Left ventricle myocardium inferior (tissue), 1 donor: ENCODE measurements around the gene PDLIM4. TPM values are rescaled to one million over a fixed set of nuclear protein-coding genes. Genes with fewer than 3 reads are reported as not detected.

ENCODE experiments used
- DNase-seq: peaks from one replicate; pipeline ENCODE4 v3.0.0-alpha.2; 2020
- H3K27ac ChIP-seq: fragments of 200-600 bp; replicated peaks from 2 replicates; pipeline ENCODE4 v1.8.0; 2021
- H3K27me3 ChIP-seq: fragments of 200-600 bp; 2 replicates; pipeline ENCODE4 v1.8.0; 2021; ENCODE audit warnings: low read depth
- H3K36me3 ChIP-seq: fragments of 200-600 bp; 2 replicates; pipeline ENCODE4 v1.8.0; 2021
- H3K4me1 ChIP-seq: fragments of 200-600 bp; 2 replicates; pipeline ENCODE4 v1.8.0; 2021
- H3K4me3 ChIP-seq: fragments of 200-600 bp; 2 replicates; pipeline ENCODE4 v1.8.0; 2021; ENCODE audit warnings: mild to moderate bottlenecking, moderate library complexity
- H3K9me3 ChIP-seq: fragments of 200-600 bp; replicated peaks from 2 replicates; pipeline ENCODE4 v1.8.0; 2021
- intact Hi-C: fragments of 100-400 bp; cut with micrococcal nuclease; formaldehyde crosslinking; loops from one replicate; pipeline ENCODE4 v1.11.0; 2022
- total RNA-seq: library from RNA; stranded (reverse); fragmentation: NEBNext Ultra II Directional; extraction: Animal tissue kit (Norgen Biotek cat#: 25700); gene quantifications from one replicate; pipeline ENCODE4 v1.2.1, GENCODE V29; 2021
- TF ChIP-seq, protein P1 (sequence below): fragments of 200-600 bp; IDR thresholded peaks from 2 replicates; pipeline ENCODE4 v1.8.0; 2021; ENCODE audit warnings: antibody characterized with exemption, mild to moderate bottlenecking, borderline replicate concordance
- donor health status: DM: no; HTN: yes; CAD: no; lungs with severe emphysema.

PDLIM4 gene
- total RNA-seq, 1 donor from 2014 or later: 4.8 TPM

DNA sequence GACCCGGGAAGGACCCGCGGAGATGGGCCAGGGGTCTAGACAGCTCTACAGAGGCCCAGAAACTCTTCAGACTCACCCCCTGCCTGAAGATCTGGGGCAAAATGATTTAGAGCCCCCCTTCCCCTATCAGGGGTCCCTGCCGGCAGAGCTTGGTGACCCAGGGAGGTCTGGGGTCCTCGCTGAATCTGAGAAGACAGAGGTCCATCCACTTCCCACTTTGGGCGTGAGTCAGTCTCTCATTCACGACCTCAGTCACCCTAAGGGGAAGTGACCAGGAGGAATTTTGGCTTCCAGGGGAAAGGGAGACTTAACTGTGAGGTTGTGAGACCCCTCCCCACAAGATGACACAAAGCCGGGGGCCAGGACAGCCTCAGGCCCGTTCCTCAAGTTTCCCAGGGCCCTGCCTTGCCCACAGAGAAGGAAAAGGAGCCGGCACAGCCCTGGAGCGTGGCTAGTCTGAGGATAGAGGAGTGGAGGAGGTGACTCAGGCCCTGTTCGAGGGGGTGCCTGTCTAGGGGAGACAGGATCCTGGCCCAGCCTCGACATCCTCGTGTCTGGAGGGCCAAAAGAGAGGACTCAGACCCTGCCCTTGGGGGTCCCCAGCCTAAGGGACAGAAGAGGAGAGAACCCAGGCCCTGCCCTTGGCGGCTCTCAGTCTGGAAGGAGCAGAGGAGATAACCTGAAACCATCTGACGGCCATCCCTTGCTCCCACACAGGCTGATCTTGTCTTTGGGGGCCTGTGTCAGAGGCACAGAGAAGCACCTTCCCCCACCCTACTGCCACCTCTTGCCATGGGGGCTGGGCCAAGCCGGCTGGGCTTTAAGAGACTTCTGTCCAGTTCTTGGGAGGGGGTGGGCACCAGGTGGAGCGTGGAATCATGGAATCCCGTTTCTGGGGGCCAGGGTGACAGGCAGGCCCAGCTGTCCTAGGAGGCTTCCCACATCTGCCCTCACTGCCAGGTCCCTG is 889 bp downstream of the PDLIM4 start:
- H3K27me3 ChIP-seq: no peaks in the 10 kb centered on the region
- no peaks in the 10 kb centered on the region for H3K36me3 ChIP-seq
- peak overlapping the region; percentile 69 for H3K4me3 ChIP-seq
- DNase-seq: no peak
- H3K27ac ChIP-seq: peak overlapping the region; percentile 78
- no peaks in the 10 kb centered on the region for H3K9me3 ChIP-seq
- H3K4me1 ChIP-seq: peaks cover 73% of the 10 kb centered on the region
- TF ChIP-seq, protein P1, sequence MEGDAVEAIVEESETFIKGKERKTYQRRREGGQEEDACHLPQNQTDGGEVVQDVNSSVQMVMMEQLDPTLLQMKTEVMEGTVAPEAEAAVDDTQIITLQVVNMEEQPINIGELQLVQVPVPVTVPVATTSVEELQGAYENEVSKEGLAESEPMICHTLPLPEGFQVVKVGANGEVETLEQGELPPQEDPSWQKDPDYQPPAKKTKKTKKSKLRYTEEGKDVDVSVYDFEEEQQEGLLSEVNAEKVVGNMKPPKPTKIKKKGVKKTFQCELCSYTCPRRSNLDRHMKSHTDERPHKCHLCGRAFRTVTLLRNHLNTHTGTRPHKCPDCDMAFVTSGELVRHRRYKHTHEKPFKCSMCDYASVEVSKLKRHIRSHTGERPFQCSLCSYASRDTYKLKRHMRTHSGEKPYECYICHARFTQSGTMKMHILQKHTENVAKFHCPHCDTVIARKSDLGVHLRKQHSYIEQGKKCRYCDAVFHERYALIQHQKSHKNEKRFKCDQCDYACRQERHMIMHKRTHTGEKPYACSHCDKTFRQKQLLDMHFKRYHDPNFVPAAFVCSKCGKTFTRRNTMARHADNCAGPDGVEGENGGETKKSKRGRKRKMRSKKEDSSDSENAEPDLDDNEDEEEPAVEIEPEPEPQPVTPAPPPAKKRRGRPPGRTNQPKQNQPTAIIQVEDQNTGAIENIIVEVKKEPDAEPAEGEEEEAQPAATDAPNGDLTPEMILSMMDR: no peak
- intact Hi-C loops: no loop called here

DNA sequence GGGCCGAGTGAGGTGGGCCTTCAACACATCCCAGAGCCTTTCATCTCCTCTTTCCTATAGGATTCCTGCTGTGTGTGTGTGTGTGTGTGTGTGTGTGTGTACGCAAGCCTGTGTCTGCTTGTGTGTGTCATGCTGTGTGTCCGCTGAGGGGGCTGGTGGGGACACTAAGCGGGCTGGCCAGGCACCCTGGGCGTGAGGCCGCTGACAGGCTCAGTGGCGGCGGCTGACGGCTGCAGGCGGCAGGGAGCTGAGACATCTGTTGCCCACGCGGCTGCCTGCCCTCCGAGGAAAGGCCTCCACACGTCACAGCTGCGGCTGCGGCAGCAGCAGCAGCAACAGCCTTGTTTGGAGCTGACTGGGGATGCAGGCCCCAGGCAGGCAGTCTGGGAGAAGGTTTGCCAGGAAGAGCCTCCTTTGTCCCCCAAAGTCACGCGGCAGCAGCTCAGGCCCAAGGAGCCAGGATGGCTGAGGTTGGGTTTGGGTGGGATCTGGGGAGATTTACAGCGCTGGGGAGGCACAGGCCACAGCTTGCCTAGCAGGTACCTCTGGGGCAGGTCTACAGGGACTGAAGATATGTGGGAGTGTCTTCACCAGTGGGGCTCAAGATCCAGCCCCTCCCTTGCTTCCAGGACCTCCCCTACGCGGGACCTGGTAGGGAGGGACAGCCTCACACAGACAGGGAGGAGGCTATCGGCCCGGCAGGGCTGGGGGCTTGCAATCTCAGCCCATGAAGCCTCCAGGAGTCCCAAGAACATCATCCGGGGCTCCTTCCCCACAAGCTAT is 1.8 kb downstream of the PDLIM4 start:
- Histone ChIP-seq H3K9me3 (no peaks in the 10 kb centered on the region), H3K27me3 (no peaks in the 10 kb centered on the region), H3K4me1 (peaks cover 78% of the 10 kb centered on the region), H3K36me3 (no peaks in the 10 kb centered on the region), H3K27ac (peak overlapping the region; percentile 78), H3K4me3 (peak overlapping the region; percentile 69)
- TF ChIP-seq, protein P1: no peak
- intact Hi-C loops: no loop called here
- peak; percentile 69 for DNase-seq

DNA sequence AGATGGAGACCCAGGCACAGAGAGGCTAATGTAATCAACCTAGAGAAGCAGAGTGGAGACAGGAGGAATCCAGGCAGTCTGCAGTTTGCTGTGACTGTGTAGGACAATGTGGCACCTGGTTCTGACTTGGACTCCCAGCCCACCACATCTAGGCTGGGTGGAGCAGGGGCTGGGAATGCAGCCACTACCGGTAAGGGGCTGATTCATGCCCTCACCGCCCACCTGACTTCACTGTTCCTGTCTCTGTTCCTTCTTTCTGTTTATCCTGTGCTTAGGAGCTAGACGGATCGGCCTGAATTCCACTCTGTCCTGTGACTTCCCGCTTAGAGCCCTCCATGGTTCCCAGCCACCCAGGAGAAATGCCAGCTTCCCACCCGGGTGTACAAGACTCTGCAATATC is 2.6 kb downstream of the PDLIM4 start:
- Histone ChIP-seq H3K27ac (peak overlapping the region; percentile 78), H3K4me3 (peak overlapping the region; percentile 69), H3K4me1 (peaks cover 78% of the 10 kb centered on the region), H3K9me3 (no peaks in the 10 kb centered on the region), H3K27me3 (no peaks in the 10 kb centered on the region), H3K36me3 (no peaks in the 10 kb centered on the region)
- DNase-seq: no peak
- TF ChIP-seq, protein P1: no peak
- intact Hi-C loops: no loop called here

DNA sequence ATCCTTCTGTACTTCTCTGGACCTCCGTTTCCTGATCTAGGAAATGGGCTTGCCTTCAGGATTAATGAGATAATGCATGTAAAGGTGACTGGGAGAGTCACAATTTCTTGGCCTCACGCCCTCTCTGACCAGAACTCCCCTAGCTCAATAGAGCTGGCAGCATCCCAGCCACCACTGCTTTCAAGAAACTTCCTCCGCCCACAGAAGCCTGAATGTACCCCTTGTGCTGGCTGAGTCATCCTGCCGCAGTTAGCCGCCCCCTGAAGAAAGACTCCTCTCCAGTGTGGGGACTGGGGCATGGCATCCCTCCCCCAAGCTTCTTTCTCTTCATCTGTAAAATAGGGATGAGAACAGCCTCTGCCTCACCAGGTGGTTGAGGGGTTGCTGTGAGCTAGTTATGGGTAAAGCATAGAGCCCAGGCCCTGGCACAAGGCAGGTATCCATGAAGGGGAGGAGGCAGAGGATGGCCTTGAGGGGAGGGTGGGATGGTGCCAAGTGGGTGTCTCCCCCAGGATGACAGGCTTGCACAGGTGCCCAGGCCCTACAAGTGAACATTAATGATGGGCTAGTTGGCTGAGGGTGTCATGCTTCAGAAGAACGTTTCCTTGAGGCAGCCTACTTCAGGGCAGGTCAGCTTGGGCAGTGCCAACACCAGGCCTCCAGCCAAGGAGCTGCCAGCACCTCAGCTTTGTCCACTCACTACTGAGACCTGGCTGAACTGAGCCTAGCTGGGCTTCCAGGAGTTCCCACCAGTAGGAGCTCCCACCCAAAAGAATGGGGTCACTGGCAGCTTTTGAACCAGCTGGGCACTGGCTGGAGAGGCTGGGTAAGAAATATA is 3.4 kb downstream of the PDLIM4 start:
- intact Hi-C loops: no loop called here
- H3K9me3 ChIP-seq: no peaks in the 10 kb centered on the region
- peak overlapping the region; percentile 78 for H3K27ac ChIP-seq
- H3K4me1 ChIP-seq: peaks cover 81% of the 10 kb centered on the region
- no peaks in the 10 kb centered on the region for H3K36me3 ChIP-seq
- peak; percentile 56 for DNase-seq
- no peaks in the 10 kb centered on the region for H3K27me3 ChIP-seq
- TF ChIP-seq, protein P1: no peak
- no peak overlapping the region for H3K4me3 ChIP-seq
